Natural killer cell (primary cell): ENCODE measurements around the gene FNBP1. TPM values are rescaled to one million over a fixed set of nuclear protein-coding genes. Genes with fewer than 3 reads are reported as not detected.

Source experiments
- ATAC-seq, 3 donors: fragments of 150-1000 bp in 2 of 3; fragments of 200-7000 bp in 1 of 3; cut with Tn5 transposase; 1 replicate in 1 of 3; 2 replicates in 2 of 3; pipeline ENCODE4 v1.10.0; 2021; ENCODE audit warnings: mild to moderate bottlenecking in 2 of 3, moderate library complexity in 2 of 3
- DNase-seq, 2 donors: peaks; one replicate each; pipeline versions ENCODE4 v3.0.0 to v3.0.0-alpha.2; 2013 to 2021; ENCODE audit warnings: mixed read lengths in 1 of 2
- H3K27ac ChIP-seq: one replicate; pipeline ENCODE4 v1.5.1; 2013; ENCODE audit warnings: mild to moderate bottlenecking, low read length
- H3K27me3 ChIP-seq: one replicate; pipeline ENCODE4 v1.6.1; 2013; ENCODE audit warnings: low read length; ENCODE audit not compliant: control insufficient read depth, insufficient read depth
- H3K36me3 ChIP-seq: one replicate; pipeline ENCODE4 v1.6.1; 2013; ENCODE audit warnings: low read length; ENCODE audit not compliant: control insufficient read depth, insufficient read depth
- H3K4me1 ChIP-seq: one replicate; pipeline ENCODE4 v1.6.1; 2013; ENCODE audit warnings: low read length; ENCODE audit not compliant: control insufficient read depth, insufficient read depth
- H3K4me3 ChIP-seq: one replicate; pipeline ENCODE4 v1.5.1; 2013; ENCODE audit warnings: low read length
- H3K9me3 ChIP-seq: one replicate; pipeline ENCODE4 v1.6.1; 2013; ENCODE audit warnings: low read length; ENCODE audit not compliant: control insufficient read depth, insufficient read depth
- H3K27ac Mint-ChIP-seq, 2 donors: one replicate each; pipeline ENCODE4 v1.8.0; 2022; ENCODE audit warnings: mild to moderate bottlenecking in 2 of 2, mixed read lengths in 2 of 2, moderate library complexity in 1 of 2
- H3K27me3 Mint-ChIP-seq, 2 donors: one replicate each; pipeline ENCODE4 v1.8.0; 2022; ENCODE audit warnings: low read depth in 2 of 2, mixed read lengths in 2 of 2
- H3K36me3 Mint-ChIP-seq: one replicate; pipeline ENCODE4 v1.8.0; 2022; ENCODE audit warnings: mixed read lengths
- H3K4me1 Mint-ChIP-seq, 2 donors: one replicate each; pipeline ENCODE4 v1.8.0; 2022; ENCODE audit warnings: mixed read lengths in 2 of 2
- H3K4me3 Mint-ChIP-seq: one replicate; pipeline ENCODE4 v1.8.0; 2022; ENCODE audit warnings: mild to moderate bottlenecking, moderate library complexity, mixed read lengths
- H3K9me3 Mint-ChIP-seq, 2 donors: one replicate each; pipeline ENCODE4 v1.8.0; 2022; ENCODE audit warnings: mixed read lengths in 2 of 2
- CTCF ChIP-seq: fragments of 200-600 bp; IDR thresholded peaks from one replicate; pipeline ENCODE4 v1.8.0; 2022; ENCODE audit warnings: antibody characterized with exemption
- WGBS: methylation state at CpG from one replicate; pipeline ENCODE4 v1.1.7; 2013; ENCODE audit warnings: missing lambda C conversion rate; ENCODE audit not compliant: insufficient coverage; 5-methylcytosine and 5-hydroxymethylcytosine counted together
- intact Hi-C: fragments of 100-400 bp; cut with micrococcal nuclease; formaldehyde crosslinking; loops from one replicate; pipeline ENCODE4 v1.14.2; 2022
- total RNA-seq, 4 donors: library from RNA; stranded (reverse); fragments of 120-200 nt in 1 of 4; gene quantifications; one replicate each; pipeline versions ENCODE4 v1.2.3 to v1.2.4, GENCODE V29; 2013 to 2022

FNBP1 gene
- total RNA-seq, 3 donors from 2014 or later (not counting 1 experiment from before 2014, with no cell fraction given): 177 to 209 (median 203) TPM

- Mint-ChIP-seq H3K4me3 (no peak overlapping the region), H3K27me3 (no peaks in the 10 kb centered on the region), H3K36me3 (no peaks in the 10 kb centered on the region), H3K27ac (peak overlapping the region in 1 of 2 donors; percentile 29), H3K4me1 (peaks cover 0 to 7% of the 10 kb centered on the region in 2 donors), H3K9me3 (no peaks in the 10 kb centered on the region)
- peaks cover 45% of the 10 kb centered on the region for H3K36me3 ChIP-seq
- intact Hi-C loops: no loop called here
- H3K9me3 ChIP-seq: no peaks in the 10 kb centered on the region
- WGBS: 98% methylated on average over 4 of the region's 4 CpGs
- no peak for TF ChIP-seq CTCF
- no peak for ATAC-seq
- no peak overlapping the region for H3K4me3 ChIP-seq
- H3K27me3 ChIP-seq: no peaks in the 10 kb centered on the region
- no peak overlapping the region for H3K27ac ChIP-seq
- no peaks in the 10 kb centered on the region for H3K4me1 ChIP-seq
- DNase-seq: no peak
Observed at GRCh38 chr9:129972816-129973215, 70.2 kb downstream of the FNBP1 start.

- intact Hi-C loops: loop anchor here (5.0 kb wide), 1 partner anchor 37 kb away; no protein-coding TSS in a partner anchor
Observed at GRCh38 chr9:129968690-129969485, 74.1 kb downstream of the FNBP1 start.

GRCh38 chr9:129964901-129965734 lies 77.9 kb downstream of the FNBP1 start:
- H3K4me3 Mint-ChIP-seq: no peak overlapping the region
- DNase-seq (no peak), ATAC-seq (no peak)
- Histone ChIP-seq H3K4me1 (peaks cover 28% of the 10 kb centered on the region), H3K4me3 (no peak overlapping the region), H3K27me3 (no peaks in the 10 kb centered on the region), H3K27ac (peak overlapping the region; percentile 95), H3K36me3 (peaks cover 26% of the 10 kb centered on the region), H3K9me3 (no peaks in the 10 kb centered on the region)
- 96% methylated on average over 15 of the region's 21 CpGs for WGBS
- intact Hi-C loops: loop anchor here (5.0 kb wide), 2 partner anchors 33 to 162 kb away; no protein-coding TSS in a partner anchor
- peaks cover 61% of the 10 kb centered on the region in 2 donors for H3K4me1 Mint-ChIP-seq
- no peaks in the 10 kb centered on the region for H3K36me3 Mint-ChIP-seq
- peak overlapping the region; percentile 95 to 98 for H3K27ac Mint-ChIP-seq
- no peaks in the 10 kb centered on the region for H3K27me3 Mint-ChIP-seq
- no peak for TF ChIP-seq CTCF
- no peaks in the 10 kb centered on the region for H3K9me3 Mint-ChIP-seq

More at GRCh38 chr9:129968690-129969485, 74.1 kb downstream of the FNBP1 start:
- Histone ChIP-seq H3K27me3 (no peaks in the 10 kb centered on the region), H3K36me3 (peaks cover 35% of the 10 kb centered on the region), H3K27ac (no peak overlapping the region), H3K4me1 (peaks cover 6% of the 10 kb centered on the region), H3K4me3 (no peak overlapping the region), H3K9me3 (no peaks in the 10 kb centered on the region)
- no peak for ATAC-seq
- peaks cover 28 to 29% of the 10 kb centered on the region in 2 donors for H3K4me1 Mint-ChIP-seq
- no peak for TF ChIP-seq CTCF
- H3K27me3 Mint-ChIP-seq: no peaks in the 10 kb centered on the region
- no CpG with 5 or more reads among the region's 4 CpGs for WGBS
- no peaks in the 10 kb centered on the region for H3K36me3 Mint-ChIP-seq
- no peak for DNase-seq
- no peaks in the 10 kb centered on the region for H3K9me3 Mint-ChIP-seq
- no peak overlapping the region for H3K4me3 Mint-ChIP-seq
- H3K27ac Mint-ChIP-seq: peak overlapping the region; percentile 66 to 69
